ENCODE data around the gene MGAT3.

The MGAT3 gene

DNA sequence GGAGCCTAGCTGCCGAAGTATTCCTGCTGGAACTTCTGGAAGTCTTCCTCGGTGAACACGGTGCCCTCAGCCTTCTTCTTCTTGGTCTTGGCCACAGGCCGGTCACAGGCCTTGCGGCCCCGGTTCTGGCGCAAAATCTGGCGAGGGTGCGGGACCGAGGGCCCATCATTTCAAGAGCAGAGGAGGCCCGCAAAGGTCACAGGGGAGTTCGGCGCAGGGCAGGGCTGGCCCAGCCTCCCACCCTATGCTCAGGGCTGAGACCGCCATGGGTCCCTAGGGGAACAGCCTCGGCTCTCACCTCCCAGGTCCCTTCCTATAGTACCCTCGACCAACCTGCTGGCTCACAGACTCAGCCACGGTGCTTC is 72.7 kb downstream of the MGAT3 start:
- no peak for DNase-seq (ENCODE audit: low read depth)

DNA sequence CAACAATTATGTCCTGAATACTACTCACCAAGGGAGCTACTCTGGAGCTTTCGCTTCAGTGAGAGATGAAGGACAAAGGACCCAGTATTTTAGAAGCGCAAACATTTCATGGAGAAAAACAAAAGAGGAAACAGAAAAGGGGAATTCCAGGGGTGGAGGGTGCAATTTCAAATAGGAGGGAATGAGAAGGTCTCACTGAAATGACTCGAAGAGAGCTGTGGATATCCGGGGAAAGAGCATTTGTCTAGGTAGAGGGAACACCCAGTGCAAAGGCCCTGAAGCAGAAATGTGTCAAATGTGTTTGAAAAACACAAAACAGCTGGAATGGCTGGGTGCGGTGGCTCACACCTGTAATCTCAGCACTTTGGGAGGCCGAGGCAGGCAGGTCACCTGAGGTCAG is 73.3 kb downstream of the MGAT3 start:
- DNase-seq (ENCODE audit: low read depth): no peak

DNA sequence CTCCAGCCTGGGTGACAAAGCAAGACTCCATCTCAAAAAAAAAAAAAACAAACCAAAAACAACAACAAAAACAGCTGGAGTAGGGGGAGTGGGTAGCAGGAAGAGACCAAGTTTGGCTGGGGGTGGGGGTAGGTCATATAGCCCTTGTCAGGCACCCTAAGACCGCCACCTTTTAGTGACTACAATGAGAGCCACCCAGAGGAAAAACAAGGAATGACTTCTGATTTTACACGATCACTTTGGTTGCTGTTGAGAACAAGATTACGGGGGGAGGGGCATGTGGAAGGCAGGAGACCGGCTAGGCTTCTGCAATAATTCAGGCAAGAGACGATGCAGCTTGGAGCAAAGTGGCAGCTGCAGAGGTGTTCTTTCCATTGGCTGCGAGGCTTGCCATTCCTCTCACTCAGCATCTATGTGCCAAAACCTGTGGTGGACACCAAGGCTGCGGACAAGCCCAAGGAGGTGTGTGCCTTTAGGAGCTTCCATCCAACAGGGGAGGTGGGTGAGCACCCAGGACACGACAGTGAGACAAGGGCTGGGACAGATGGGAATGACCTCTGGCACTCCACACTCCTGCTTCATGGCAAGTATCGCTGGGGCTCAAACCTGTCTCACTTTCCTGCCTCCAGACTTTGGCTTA is 74.0 kb downstream of the MGAT3 start:
- DNase-seq (ENCODE audit: low read depth): no peak

DNA sequence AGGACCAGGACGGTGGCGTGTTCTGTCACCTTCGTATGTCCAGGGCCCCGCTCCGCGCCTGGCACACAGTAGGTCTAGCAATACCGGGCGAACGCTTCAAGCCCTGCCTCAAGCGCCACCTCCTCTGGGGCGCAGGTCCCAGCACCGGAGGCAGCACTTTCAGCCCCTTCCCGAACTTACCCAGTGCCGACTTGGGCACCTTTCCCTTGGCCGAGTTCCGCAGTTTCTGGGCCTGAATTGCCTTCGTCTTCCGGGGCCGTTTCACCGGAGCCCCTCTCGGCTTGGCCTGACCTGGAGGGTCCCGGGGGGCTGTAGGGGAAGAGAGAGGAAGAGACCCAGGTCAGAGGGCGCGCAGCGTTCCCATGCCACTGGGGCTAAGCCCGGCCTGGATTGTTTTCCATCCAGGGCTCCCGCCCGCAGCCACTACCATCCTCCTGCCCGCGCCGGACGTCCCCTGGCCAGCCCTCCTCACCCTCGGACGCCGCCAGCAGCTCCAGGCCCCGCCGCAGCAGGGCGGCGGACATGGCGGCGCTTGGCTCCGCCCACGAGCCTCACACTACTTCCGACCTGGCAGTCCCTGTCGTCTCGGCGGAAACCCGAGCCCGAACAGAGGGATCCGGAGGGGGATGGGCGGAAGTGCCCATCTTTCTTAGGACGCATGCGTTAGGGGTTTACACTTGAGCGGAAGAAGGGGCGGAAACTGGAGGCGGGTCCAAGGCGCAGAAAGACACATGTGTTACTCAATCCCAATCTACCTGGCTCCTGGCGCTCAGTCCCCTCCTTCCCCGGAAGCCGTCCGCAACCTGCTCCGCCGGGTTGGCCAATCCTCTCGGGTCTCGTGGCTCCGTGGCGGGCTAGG is 75.6 kb downstream of the MGAT3 start, which contains the start of gene RPS19BP1:
Gene RPS19BP1 (minus strand): TSS at position 534 of the 859 bp plus-strand sequence. CDS start 10 bp downstream, at position 524.
- DNase-seq (ENCODE audit: low read depth): peak; percentile 99

DNA sequence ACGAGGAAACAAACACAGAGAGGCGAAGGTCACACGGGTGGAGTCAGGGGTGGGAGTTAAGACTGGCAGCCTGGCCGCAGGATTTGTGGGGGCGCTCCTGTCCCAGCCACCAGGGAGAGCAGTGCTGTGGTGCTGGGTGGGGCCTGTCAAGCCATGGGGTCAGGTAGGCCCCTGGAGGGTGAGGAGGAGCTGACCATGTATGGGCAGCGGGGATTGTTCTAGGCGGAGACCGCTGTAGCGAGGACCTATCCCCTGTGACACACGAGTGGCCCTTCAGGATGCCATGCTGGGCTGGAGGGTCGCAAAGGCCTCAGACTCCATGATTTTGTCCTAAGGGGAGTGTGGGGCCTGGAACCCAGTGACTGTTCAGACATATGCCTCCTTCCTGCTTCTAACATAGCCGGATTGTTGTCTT is 77.3 kb downstream of the MGAT3 start:
- DNase-seq (ENCODE audit: low read depth): no peak

DNA sequence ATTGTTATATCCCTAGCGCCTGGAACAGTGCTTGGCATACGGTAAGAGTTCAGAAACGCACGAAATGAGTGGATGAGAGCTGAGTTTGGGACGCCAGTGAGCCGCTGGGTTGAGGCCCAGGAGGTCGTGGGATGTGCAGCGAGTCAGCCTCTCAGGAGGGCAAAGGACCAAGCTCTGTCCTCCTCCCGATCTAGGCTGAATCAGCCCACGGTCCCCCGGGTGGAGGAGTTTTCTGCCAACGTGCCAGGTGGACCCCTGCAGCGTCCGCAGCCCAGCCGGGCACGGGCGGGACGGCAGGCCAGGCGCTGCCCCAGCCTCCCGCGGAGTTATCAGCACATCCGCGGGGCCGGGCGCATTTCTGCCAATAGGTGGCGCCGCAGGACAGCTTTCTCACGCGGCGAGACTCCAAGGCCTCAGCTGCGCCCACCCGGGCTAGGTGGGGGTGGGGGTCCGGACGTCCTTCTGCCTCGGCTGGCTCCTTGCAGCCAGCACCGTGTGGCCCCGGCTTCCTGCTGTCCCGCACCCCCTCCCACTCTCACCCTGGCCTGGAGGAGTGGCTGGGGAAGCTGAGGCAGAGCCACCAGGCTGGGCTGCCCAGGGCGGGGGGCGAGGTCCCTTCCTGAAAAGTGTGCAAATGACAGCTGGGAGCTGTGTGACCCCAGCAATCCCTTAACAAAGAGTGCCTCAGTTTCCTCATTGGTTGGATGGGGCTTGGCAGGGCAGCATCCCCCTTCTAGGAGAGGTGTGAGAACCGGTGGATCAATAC is 78.0 kb downstream of the MGAT3 start:
- no peak for DNase-seq (ENCODE audit: low read depth)

DNA sequence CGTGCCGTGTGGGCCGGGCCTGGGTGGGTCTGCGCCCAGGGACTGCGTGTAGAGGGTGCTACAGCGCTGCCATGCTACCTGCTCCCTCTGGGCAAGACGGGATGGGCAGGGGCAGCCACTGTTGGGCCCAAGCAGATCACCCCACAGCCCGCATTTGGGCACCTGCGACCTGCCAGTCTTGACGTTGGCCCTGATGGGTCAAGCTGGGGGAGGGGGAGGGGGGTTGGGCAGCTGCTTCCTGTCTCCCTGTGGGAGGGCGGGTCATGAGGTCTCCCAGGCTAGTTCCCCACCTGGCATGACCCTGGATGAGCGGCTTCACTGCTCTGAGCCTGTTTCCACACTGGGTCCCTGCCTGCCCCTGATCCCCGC is 78.5 kb downstream of the MGAT3 start:
- DNase-seq (ENCODE audit: low read depth): no peak

DNA sequence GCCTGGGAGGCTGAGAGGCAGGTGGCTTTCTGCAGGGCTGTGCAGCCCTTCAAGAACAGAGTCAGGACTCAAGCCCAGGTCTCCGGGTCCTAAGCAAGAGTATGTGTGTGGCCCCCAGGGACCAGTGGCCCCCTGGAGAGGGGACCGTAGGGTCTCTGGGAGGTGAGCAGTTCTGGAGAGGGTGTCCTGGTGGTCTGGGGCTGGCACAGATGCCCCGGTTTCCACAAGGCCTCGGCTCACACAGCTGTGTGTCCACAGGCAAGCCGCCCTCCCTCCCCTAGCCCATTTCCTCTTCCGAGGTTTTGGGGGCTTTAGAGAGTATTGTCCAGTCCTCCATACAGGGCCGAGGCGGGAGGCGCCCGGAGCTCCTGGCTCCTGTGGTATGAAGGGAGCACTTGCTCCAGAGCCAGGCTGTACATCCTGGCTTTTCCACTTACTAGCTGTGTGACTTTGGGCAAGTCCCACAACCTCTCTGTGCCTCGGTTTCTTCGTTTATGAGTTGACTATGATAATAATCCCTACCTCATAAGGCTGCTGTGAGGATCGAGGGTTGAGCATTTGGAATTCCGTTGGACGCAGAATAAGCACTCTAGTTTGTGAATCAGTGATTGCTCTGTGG is 79.1 kb downstream of the MGAT3 start:
- no peak for DNase-seq (ENCODE audit: low read depth)

DNA sequence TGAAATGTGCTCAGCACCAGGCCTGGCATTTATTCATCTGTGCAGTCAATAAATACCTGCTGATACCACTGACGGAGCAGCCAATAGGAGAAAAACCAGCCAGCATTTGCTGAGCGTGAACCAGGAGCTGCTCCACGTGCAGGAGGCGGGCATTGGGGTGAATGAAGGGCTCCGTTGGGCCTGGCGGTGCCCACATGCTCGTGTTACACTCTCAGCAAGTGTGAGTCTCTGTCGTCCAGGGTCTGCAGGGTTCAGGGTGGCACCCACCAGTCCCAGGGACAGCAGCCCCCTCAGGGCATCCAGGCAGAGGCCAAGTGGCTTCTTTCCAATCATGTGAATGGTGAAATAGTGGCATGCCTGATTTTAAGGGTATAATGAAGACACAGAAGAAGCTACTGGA is 79.9 kb downstream of the MGAT3 start:
- DNase-seq (ENCODE audit: low read depth): no peak

DNA sequence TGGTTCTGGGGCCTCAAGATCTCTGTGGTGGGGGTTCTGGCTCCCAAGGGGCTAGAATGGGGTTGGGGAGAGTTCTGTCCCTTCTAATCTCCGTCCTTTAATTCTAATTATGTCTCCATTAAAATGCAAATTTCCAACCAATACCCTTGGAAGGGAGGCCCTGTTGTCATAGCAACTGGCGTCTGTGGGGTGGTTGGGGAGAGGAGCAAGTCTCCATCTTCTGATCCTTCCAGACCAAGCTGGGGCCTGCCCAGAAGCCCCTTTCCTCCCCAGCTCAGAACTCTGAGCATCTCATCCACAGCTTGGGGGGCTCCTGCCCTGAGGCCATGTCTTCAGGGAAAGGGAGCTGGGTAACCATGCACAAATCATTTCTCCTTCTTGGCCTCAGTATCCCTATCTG is 81.2 kb downstream of the MGAT3 start:
- DNase-seq (ENCODE audit: low read depth): no peak
